HCT116 (cell line): ENCODE measurements around the gene SDSL. TPM values are rescaled to one million over a fixed set of nuclear protein-coding genes. Genes with fewer than 3 reads are reported as not detected.

Experiments
- ATAC-seq: fragments of 200-7000 bp; cut with Tn5 transposase; 2 replicates; pipeline ENCODE4 v1.9.1; 2020; ENCODE audit warnings: mild to moderate bottlenecking, moderate library complexity
- BruUV-seq: library from RNA; stranded (reverse); fragments of 400-500 nt; replicated peaks from 2 replicates; lab custom pipeline; 2021; lab: Mats Ljungman, UMichigan
- CTCF ChIA-PET: fragments of 300-600 bp; sonication (Branson Sonifier 250); formaldehyde crosslinking; loops from one replicate; lab custom pipeline; 2021; ENCODE audit warnings: antibody characterized with exemption; lab: Charles Lee
- POLR2A ChIA-PET: fragments of 300-600, 350-600 bp; sonication (Branson Sonifier 250); formaldehyde crosslinking; loops from one replicate; lab custom pipeline; 2021; ENCODE audit warnings: antibody characterized with exemption; lab: Charles Lee
- RAD21 ChIA-PET, 2 experiments: fragments of 300-600 bp; sonication (Branson Sonifier 250); formaldehyde crosslinking; loops; one replicate each; lab custom pipeline; 2023; ENCODE audit warnings: low total read pairs in 2 of 2; ENCODE audit not compliant: uncharacterized antibody in 2 of 2, unreplicated experiment in 2 of 2, low non-redundant PET in 1 of 2; lab: Charles Lee
- DNase-seq: peaks from one replicate; pipeline ENCODE4 v3.0.0-alpha.2; 2010; ENCODE audit warnings: low read depth, low spot score
- H2AFZ ChIP-seq: fragments of 200-600 bp; shearing (Covaris generic), sonication (generic); 2 replicates; pipeline ENCODE4 v1.6.1; 2017; ENCODE audit warnings: low read depth, mixed run types, mixed read lengths, antibody characterized with exemption, low read length; ENCODE audit not compliant: poor library complexity, severe bottlenecking
- H3K27ac ChIP-seq: 2 replicates; pipeline ENCODE4 v1.5.1; 2012; ENCODE audit warnings: low read depth, low read length
- H3K27me3 ChIP-seq: fragments of 200-600 bp; sonication (generic); 2 replicates; pipeline ENCODE4 v1.6.1; 2016; ENCODE audit warnings: mixed run types, low read length, mixed read lengths; ENCODE audit not compliant: insufficient read depth
- H3K36me3 ChIP-seq, 2 experiments: fragments of 200-500 bp in 1 of 2; fragments of 200-600 bp in 1 of 2; sonication (Bioruptor generic) in 1 of 2; sonication (generic) in 1 of 2; 2 replicates each; pipeline versions ENCODE4 v1.5.1 to v1.6.1; 2014 to 2016; ENCODE audit warnings: low read length in 2 of 2, inconsistent platforms in 1 of 2, mixed read lengths in 1 of 2, mixed run types in 1 of 2; ENCODE audit not compliant: insufficient read depth in 2 of 2, control insufficient read depth in 1 of 2
- H3K4me1 ChIP-seq, 2 experiments: fragments of 200-600 bp in 1 of 2; sonication (generic) in 1 of 2; 2 replicates each; pipeline versions ENCODE4 v1.5.1 to v1.6.1; 2012 to 2017; ENCODE audit warnings: low read length in 2 of 2, inconsistent platforms in 1 of 2, mild to moderate bottlenecking in 1 of 2, mixed read lengths in 1 of 2, mixed run types in 1 of 2, moderate library complexity in 1 of 2; ENCODE audit not compliant: insufficient read depth in 2 of 2, control insufficient read depth in 1 of 2
- H3K4me2 ChIP-seq: fragments of 200-600 bp; sonication (generic); 2 replicates; pipeline ENCODE4 v1.6.1; 2017; ENCODE audit warnings: mixed run types, low read length, mixed read lengths
- H3K4me3 ChIP-seq, 2 experiments: fragments of 200-600 bp in 1 of 2; sonication (generic) in 1 of 2; replicated peaks in 1 of 2; 2 replicates each; pipeline ENCODE4 v1.5.1; 2011 to 2016; ENCODE audit warnings: low read length in 2 of 2, control low read depth in 1 of 2, low read depth in 1 of 2, mild to moderate bottlenecking in 1 of 2, mixed read lengths in 1 of 2, mixed run types in 1 of 2
- H3K79me2 ChIP-seq: fragments of 200-600 bp; sonication (generic); 2 replicates; pipeline ENCODE4 v1.6.1; 2017; ENCODE audit warnings: mild to moderate bottlenecking, mixed run types, low read length, moderate library complexity, mixed read lengths; ENCODE audit not compliant: insufficient read depth
- H3K9ac ChIP-seq: fragments of 200-600 bp; sonication (generic); 2 replicates; pipeline ENCODE4 v1.6.1; 2016; ENCODE audit warnings: low read length, mixed read lengths
- H3K9me2 ChIP-seq: fragments of 200-600 bp; sonication (generic), shearing (Covaris generic); 2 replicates; pipeline ENCODE4 v1.6.1; 2017; ENCODE audit warnings: mixed run types, mild to moderate bottlenecking, moderate library complexity; ENCODE audit not compliant: insufficient read depth
- H3K9me3 ChIP-seq, 2 experiments: fragments of 200-500 bp in 1 of 2; fragments of 200-600 bp in 1 of 2; sonication (Bioruptor generic) in 1 of 2; sonication (generic) in 1 of 2; 2 replicates each; pipeline ENCODE4 v1.6.1; 2014 to 2017; ENCODE audit warnings: low read length in 2 of 2, mixed read lengths in 2 of 2, inconsistent platforms in 1 of 2, low read depth in 1 of 2, mild to moderate bottlenecking in 1 of 2, mixed run types in 1 of 2, moderate library complexity in 1 of 2; ENCODE audit not compliant: control insufficient read depth in 1 of 2, insufficient read depth in 1 of 2
- H4K20me1 ChIP-seq: fragments of 200-600 bp; sonication (generic), shearing (Covaris generic); 2 replicates; pipeline ENCODE4 v1.6.1; 2017; ENCODE audit warnings: mixed run types, mild to moderate bottlenecking, moderate library complexity; ENCODE audit not compliant: insufficient read depth
- ATF3 ChIP-seq: IDR thresholded peaks from 2 replicates; pipeline ENCODE4 v1.6.1; 2012
- CTCF ChIP-seq, 3 experiments: fragments of 200-600 bp in 1 of 3; sonication (generic) in 1 of 3; IDR thresholded peaks in 2 of 3; conservative IDR thresholded peaks in 1 of 3; 2 replicates each; pipeline ENCODE4 v1.5.1; 2012 to 2017; ENCODE audit warnings: low read depth in 2 of 3, low read length in 2 of 3, antibody characterized with exemption in 1 of 3, borderline replicate concordance in 1 of 3, control low read depth in 1 of 3, mild to moderate bottlenecking in 1 of 3, mixed read lengths in 1 of 3, mixed run types in 1 of 3, moderate library complexity in 1 of 3; ENCODE audit not compliant: insufficient read depth in 1 of 3
- EGR1 ChIP-seq: IDR thresholded peaks from 2 replicates; pipeline ENCODE4 v1.6.1; 2012; ENCODE audit warnings: low read depth
- EZH2 ChIP-seq: fragments of 200-600 bp; sonication (generic); IDR thresholded peaks from 2 replicates; pipeline ENCODE4 v1.6.1; 2017; ENCODE audit warnings: antibody characterized with exemption, mixed run types
- EZH2phosphoT487 ChIP-seq: fragments of 200-600 bp; IDR thresholded peaks from 2 replicates; pipeline ENCODE4 v1.6.1; 2018; ENCODE audit warnings: antibody characterized with exemption, borderline replicate concordance
- POLR2A ChIP-seq: IDR thresholded peaks from 2 replicates; pipeline ENCODE4 v1.7.0; 2011; ENCODE audit warnings: borderline replicate concordance; ENCODE audit not compliant: insufficient read depth, insufficient read length; ENCODE audit errors: extremely low read depth
- POLR2AphosphoS5 ChIP-seq: IDR thresholded peaks from 2 replicates; pipeline ENCODE4 v1.6.1; 2011; ENCODE audit warnings: mild to moderate bottlenecking, low read depth, low read length, moderate library complexity
- RAD21 ChIP-seq: IDR thresholded peaks from 2 replicates; pipeline ENCODE4 v1.6.1; 2012; ENCODE audit warnings: low read depth, mild to moderate bottlenecking
- REST ChIP-seq: IDR thresholded peaks from 2 replicates; pipeline ENCODE4 v1.6.1; 2012; ENCODE audit warnings: low read depth
- SIN3A ChIP-seq: IDR thresholded peaks from 2 replicates; pipeline ENCODE4 v1.6.1; 2012; ENCODE audit warnings: low read depth
- TCF7L2 ChIP-seq: IDR thresholded peaks from 2 replicates; pipeline ENCODE4 v1.7.0; 2011; ENCODE audit warnings: borderline replicate concordance, inconsistent platforms; ENCODE audit not compliant: insufficient read depth, insufficient read length; ENCODE audit errors: extremely low read depth
- ZBTB33 ChIP-seq: IDR thresholded peaks from 2 replicates; pipeline ENCODE4 v1.6.1; 2011; ENCODE audit warnings: mild to moderate bottlenecking, low read length, moderate library complexity; ENCODE audit not compliant: insufficient replicate concordance; ENCODE audit errors: extremely low read depth
- ZNF274 ChIP-seq: fragments of 200-500 bp; sonication (Bioruptor generic); IDR thresholded peaks from 2 replicates; pipeline ENCODE4 v1.6.1; 2014; ENCODE audit warnings: mild to moderate bottlenecking, low read depth, low read length, inconsistent platforms
- intact Hi-C: fragments of 100-400 bp; cut with micrococcal nuclease; formaldehyde crosslinking; loops from 2 replicates; pipeline ENCODE4 v1.10.0; 2022
- total RNA-seq: library from RNA; stranded (reverse); gene quantifications from one replicate; pipeline ENCODE4 v1.2.1, GENCODE V29; 2021; ENCODE audit not compliant: unreplicated experiment

SDSL gene
- total RNA-seq, 1 experiment from 2014 or later: 19.1 TPM

GRCh38 chr12:113449839-113450238 lies 27.7 kb downstream of the SDSL start:
- ChIA-PET CTCF (interaction anchor here (1.0 to 1.5 kb wide), 2 partner anchors 12 to 24 kb away, joined by 3 to 6 read pairs; no protein-coding TSS in a partner anchor), POLR2A (no interaction called here), RAD21 (no interaction called here)
- intact Hi-C loops: no loop called here
- ATAC-seq: no peak
- no peak for TF ChIP-seq EZH2phosphoT487
- TF ChIP-seq ZNF274: no peak
- TF ChIP-seq ATF3: no peak
- no peak for TF ChIP-seq POLR2A
- TF ChIP-seq POLR2AphosphoS5: no peak
- no peak for TF ChIP-seq REST
- TF ChIP-seq ZBTB33: no peak
- TF ChIP-seq CTCF (IDR thresholded peaks at IDR 0.05 in 2 of 3, conservative IDR thresholded peaks at IDR 0.05 in 1 of 3; ENCODE audit: borderline replicate concordance in 1 of 3, insufficient read depth in 1 of 3, low read depth in 2 of 3, low read length in 2 of 3): no peak
- TF ChIP-seq EGR1: no peak
- TF ChIP-seq RAD21: no peak
- TF ChIP-seq TCF7L2: no peak
- TF ChIP-seq SIN3A: no peak
- TF ChIP-seq EZH2: no peak
- H3K4me1 ChIP-seq: no peaks in the 10 kb centered on the region
- peaks cover 9% of the 10 kb centered on the region; the same call in 1 of the 2 replicates for H3K27me3 ChIP-seq
- H2AFZ ChIP-seq: no peak overlapping the region
- BruUV-seq: no TSS peak
- no peak overlapping the region for H3K9ac ChIP-seq
- H3K4me2 ChIP-seq: no peak overlapping the region
- no peak overlapping the region for H3K27ac ChIP-seq
- no peak for DNase-seq
- H3K79me2 ChIP-seq: no peaks in the 10 kb centered on the region
- no peaks in the 10 kb centered on the region for H4K20me1 ChIP-seq
- H3K9me2 ChIP-seq: no peaks in the 10 kb centered on the region
- H3K9me3 ChIP-seq: no peaks in the 10 kb centered on the region
- no peak overlapping the region for H3K4me3 ChIP-seq
- no peaks in the 10 kb centered on the region for H3K36me3 ChIP-seq
